Natural killer cell treated with Interleukin-12 subunit alpha and Interleukin-12 subunit beta and Interleukin-15 and Interleukin-18, amount 100 ng/mL, for 72 hours (primary cell): ENCODE measurements around the gene MTURN. TPM values are rescaled to one million over a fixed set of nuclear protein-coding genes. Genes with fewer than 3 reads are reported as not detected.
"Not testable (repeated sequence)": the region's sequence is repeated elsewhere in the genome, so short reads cannot be mapped to it uniquely, and the experiment has no call there.

Source experiments
- ATAC-seq, 2 donors: fragments of 150-1000 bp; cut with Tn5 transposase in 1 of 2; sonication (Bioruptor Pico), chemical (Tn5 transposase) in 1 of 2; 2 replicates each; pipeline ENCODE4 v1.10.0; 2021
- DNase-seq: peaks from one replicate; pipeline ENCODE4 v3.0.0; 2022; ENCODE audit warnings: low spot score
- H3K27ac Mint-ChIP-seq, 2 donors: 1 replicate in 1 of 2; 2 replicates in 1 of 2; pipeline ENCODE4 v1.8.0; 2022; ENCODE audit warnings: mixed read lengths in 2 of 2, mild to moderate bottlenecking in 1 of 2, moderate library complexity in 1 of 2
- H3K27me3 Mint-ChIP-seq, 2 donors: 1 replicate in 1 of 2; 2 replicates in 1 of 2; pipeline ENCODE4 v1.8.0; 2022; ENCODE audit warnings: mixed read lengths in 2 of 2
- H3K36me3 Mint-ChIP-seq: one replicate; pipeline ENCODE4 v1.8.0; 2022; ENCODE audit warnings: mixed read lengths
- H3K4me1 Mint-ChIP-seq, 2 donors: 1 replicate in 1 of 2; 2 replicates in 1 of 2; pipeline ENCODE4 v1.8.0; 2022; ENCODE audit warnings: low read depth in 2 of 2, mixed read lengths in 2 of 2, mild to moderate bottlenecking in 1 of 2
- H3K4me3 Mint-ChIP-seq: one replicate; pipeline ENCODE4 v1.8.0; 2022; ENCODE audit warnings: mixed read lengths
- H3K9me3 Mint-ChIP-seq: 2 replicates; pipeline ENCODE4 v1.8.0; 2022; ENCODE audit warnings: mixed read lengths
- total RNA-seq, 2 donors: library from RNA; stranded (reverse); gene quantifications; one replicate each; pipeline ENCODE4 v1.2.3, GENCODE V29; 2022

MTURN gene
- 10 to 100 TPM in 1 of 2 donors, 1 to 10 TPM in 1; 3.6 to 10.2 TPM for total RNA-seq

GRCh38 chr7:30134611-30135300 is at the start of gene MTURN:
MTURN (plus strand) TSS chr7:30134986; CDS start chr7:30135137, 151 bp downstream.
- Mint-ChIP-seq H3K9me3 (no peaks in the 10 kb centered on the region), H3K4me3 (peak within 1 kb of the TSS; percentile 92), H3K27ac (peak within 1 kb of the TSS; percentile 51 to 63), H3K27me3 (peaks cover 5 to 11% of the 10 kb centered on the region in 2 donors), H3K4me1 (peaks cover 6 to 14% of the 10 kb centered on the region in 2 donors), H3K36me3 (no peaks in the 10 kb centered on the region)
- ATAC-seq: peak; percentile 95
- DNase-seq: peak; percentile 84

- no peak for ATAC-seq
Observed at GRCh38 chr7:30086529-30086928, 48.3 kb upstream of the MTURN start.

GRCh38 chr7:30087371-30087770 is 47.4 kb upstream of the MTURN start:
- H3K27me3 Mint-ChIP-seq: no peaks in the 10 kb centered on the region
- no peak overlapping the region for H3K4me3 Mint-ChIP-seq
- no peaks in the 10 kb centered on the region for H3K36me3 Mint-ChIP-seq
- no peak overlapping the region for H3K27ac Mint-ChIP-seq
- no peaks in the 10 kb centered on the region for H3K9me3 Mint-ChIP-seq
- no peak for ATAC-seq
- DNase-seq: no peak
- no peaks in the 10 kb centered on the region for H3K4me1 Mint-ChIP-seq

More at GRCh38 chr7:30086529-30086928, 48.3 kb upstream of the MTURN start:
- Mint-ChIP-seq H3K4me1 (no peaks in the 10 kb centered on the region), H3K27ac (no peak overlapping the region), H3K27me3 (no peaks in the 10 kb centered on the region), H3K4me3 (no peak overlapping the region), H3K9me3 (no peaks in the 10 kb centered on the region), H3K36me3 (no peaks in the 10 kb centered on the region)
- DNase-seq: no peak

- Mint-ChIP-seq H3K9me3 (no peaks in the 10 kb centered on the region), H3K27me3 (no peaks in the 10 kb centered on the region), H3K27ac (no peak overlapping the region), H3K4me3 (no peak overlapping the region), H3K36me3 (no peaks in the 10 kb centered on the region), H3K4me1 (peaks cover 0 to 3% of the 10 kb centered on the region in 2 donors)
- no peak for DNase-seq
- no peak for ATAC-seq
Observed at GRCh38 chr7:30088362-30088761, 46.4 kb upstream of the MTURN start.

- Mint-ChIP-seq H3K27me3 (no peaks in the 10 kb centered on the region), H3K36me3 (no peaks in the 10 kb centered on the region), H3K4me3 (no peak overlapping the region), H3K4me1 (peaks cover 0 to 9% of the 10 kb centered on the region in 2 donors), H3K27ac (no peak overlapping the region), H3K9me3 (no peaks in the 10 kb centered on the region)
- DNase-seq (no peak), ATAC-seq (no peak)
Observed at GRCh38 chr7:30090111-30090510, 44.7 kb upstream of the MTURN start.

- DNase-seq (no peak), ATAC-seq (no peak)
- Mint-ChIP-seq H3K36me3 (no peaks in the 10 kb centered on the region), H3K27ac (no peak overlapping the region), H3K4me1 (peaks cover 0 to 9% of the 10 kb centered on the region in 2 donors), H3K27me3 (no peaks in the 10 kb centered on the region), H3K4me3 (no peak overlapping the region), H3K9me3 (no peaks in the 10 kb centered on the region)
Observed at GRCh38 chr7:30091491-30091912, 43.3 kb upstream of the MTURN start.

GRCh38 chr7:30091987-30092386 is 42.8 kb upstream of the MTURN start:
- H3K27me3 Mint-ChIP-seq: no peaks in the 10 kb centered on the region
- H3K27ac Mint-ChIP-seq: no peak overlapping the region
- H3K36me3 Mint-ChIP-seq: no peaks in the 10 kb centered on the region
- H3K4me1 Mint-ChIP-seq: peaks cover 0 to 9% of the 10 kb centered on the region in 2 donors
- DNase-seq (no peak), ATAC-seq (no peak)
- no peak overlapping the region for H3K4me3 Mint-ChIP-seq
- no peaks in the 10 kb centered on the region for H3K9me3 Mint-ChIP-seq

GRCh38 chr7:30093420-30093952 is 41.3 kb upstream of the MTURN start:
- peaks cover 0 to 9% of the 10 kb centered on the region in 2 donors for H3K4me1 Mint-ChIP-seq
- no peaks in the 10 kb centered on the region for H3K36me3 Mint-ChIP-seq
- DNase-seq (no peak), ATAC-seq (peak in 1 of 2 donors; percentile 40)
- H3K4me3 Mint-ChIP-seq: no peak overlapping the region
- no peaks in the 10 kb centered on the region for H3K9me3 Mint-ChIP-seq
- no peak overlapping the region for H3K27ac Mint-ChIP-seq
- H3K27me3 Mint-ChIP-seq: no peaks in the 10 kb centered on the region

- not testable (repeated sequence) for H3K4me3 Mint-ChIP-seq, H3K36me3 Mint-ChIP-seq, H3K9me3 Mint-ChIP-seq, H3K27me3 Mint-ChIP-seq, DNase-seq, H3K4me1 Mint-ChIP-seq, ATAC-seq, H3K27ac Mint-ChIP-seq
Observed at GRCh38 chr7:30098599-30098998, 36.2 kb upstream of the MTURN start.

- DNase-seq (no peak), ATAC-seq (no peak)
- Mint-ChIP-seq H3K4me1 (no peaks in the 10 kb centered on the region), H3K36me3 (no peaks in the 10 kb centered on the region), H3K27me3 (no peaks in the 10 kb centered on the region), H3K4me3 (no peak overlapping the region), H3K27ac (no peak overlapping the region), H3K9me3 (no peaks in the 10 kb centered on the region)
Observed at GRCh38 chr7:30102281-30102680, 32.5 kb upstream of the MTURN start.

GRCh38 chr7:30104157-30104556 is 30.6 kb upstream of the MTURN start:
- Mint-ChIP-seq H3K27ac (no peak overlapping the region), H3K27me3 (no peaks in the 10 kb centered on the region), H3K36me3 (peaks cover 8% of the 10 kb centered on the region), H3K4me3 (no peak overlapping the region), H3K4me1 (no peaks in the 10 kb centered on the region), H3K9me3 (no peaks in the 10 kb centered on the region)
- ATAC-seq (no peak), DNase-seq (no peak)

- Mint-ChIP-seq H3K27me3 (no peaks in the 10 kb centered on the region), H3K36me3 (peaks cover 24% of the 10 kb centered on the region), H3K9me3 (peaks cover 8% of the 10 kb centered on the region), H3K4me3 (no peak overlapping the region), H3K4me1 (peaks cover 0 to 5% of the 10 kb centered on the region in 2 donors), H3K27ac (no peak overlapping the region)
- DNase-seq (no peak), ATAC-seq (no peak)
Observed at GRCh38 chr7:30112103-30112713, 22.6 kb upstream of the MTURN start.

GRCh38 chr7:30113144-30113543 is 21.6 kb upstream of the MTURN start:
- DNase-seq: no peak
- Mint-ChIP-seq H3K4me1 (peaks cover 0 to 5% of the 10 kb centered on the region in 2 donors), H3K27ac (no peak overlapping the region), H3K9me3 (peaks cover 8% of the 10 kb centered on the region), H3K27me3 (no peaks in the 10 kb centered on the region), H3K36me3 (peaks cover 24% of the 10 kb centered on the region), H3K4me3 (no peak overlapping the region)
- no peak for ATAC-seq

GRCh38 chr7:30114536-30115238 is 20.1 kb upstream of the MTURN start:
- Mint-ChIP-seq H3K36me3 (peaks cover 17% of the 10 kb centered on the region), H3K4me3 (no peak overlapping the region), H3K27me3 (no peaks in the 10 kb centered on the region), H3K9me3 (peaks cover 8% of the 10 kb centered on the region), H3K27ac (no peak overlapping the region), H3K4me1 (peaks cover 0 to 5% of the 10 kb centered on the region in 2 donors)
- ATAC-seq (no peak), DNase-seq (no peak)
